ENCODE results near the gene SYT6. TPM values are rescaled to one million over a fixed set of nuclear protein-coding genes. Genes with fewer than 3 reads are reported as not detected.

Gene SYT6
- total and polyA plus RNA-seq, 10 of the 15 experiments (the other 5 are each of a cell fraction or from before 2014, with no cell fraction given): 0.05 to 0.39 TPM; not detected in 8

GRCh38 chr1:114103992-114104391 lies 49.7 kb downstream of the SYT6 start:
- H3K9me3 ChIP-seq (replicated peaks; ENCODE audit: control insufficient read depth, insufficient read depth, low read length): no peaks in the 10 kb centered on the region
- H4K20me1 ChIP-seq (ENCODE audit: control insufficient read depth, insufficient read depth): no peaks in the 10 kb centered on the region
- RAD21 ChIA-PET (ENCODE audit: unreplicated experiment): no interaction called here
- H3K4me2 ChIP-seq (ENCODE audit: control insufficient read depth, insufficient read depth): no peak overlapping the region
- no peak for TF ChIP-seq ELK1 (IDR thresholded peaks at IDR 0.05; ENCODE audit: low read depth, low read length)
- no peak for TF ChIP-seq E4F1 (IDR thresholded peaks at IDR 0.05; ENCODE audit: borderline replicate concordance, partially characterized antibody)
- no peak for TF ChIP-seq NFIC (IDR thresholded peaks at IDR 0.05; ENCODE audit: low read depth, low read length)
- no peak for TF ChIP-seq NFYA (IDR thresholded peaks at IDR 0.05; ENCODE audit: borderline replicate concordance, low read depth, low read length)
- no peak for TF ChIP-seq PAX5 (IDR thresholded peaks at IDR 0.05; ENCODE audit: borderline replicate concordance, low read depth, low read length)
- no peak for TF ChIP-seq SMAD1 (IDR thresholded peaks at IDR 0.05; ENCODE audit: low read depth, partially characterized antibody)
- TF ChIP-seq GABPA (IDR thresholded peaks at IDR 0.05; ENCODE audit: low read depth): no peak
- no peak for TF ChIP-seq ATF2 (IDR thresholded peaks at IDR 0.05; ENCODE audit: low read length)
- no peak for TF ChIP-seq CTCF (IDR thresholded peaks at IDR 0.05 in 2 of 3, conservative IDR thresholded peaks at IDR 0.05 in 1 of 3; ENCODE audit: control insufficient read depth in 2 of 3, extremely low read depth in 1 of 3, insufficient read depth in 1 of 3, low read depth in 3 of 3, low read length in 3 of 3)
- TF ChIP-seq SKIL (IDR thresholded peaks at IDR 0.05; ENCODE audit: low read depth, poor library complexity, severe bottlenecking): no peak
- BruUV-seq (replicated peaks): no TSS peak
- H3K79me2 ChIP-seq (ENCODE audit: control insufficient read depth, insufficient read depth, low read length): no peaks in the 10 kb centered on the region
- no peaks in the 10 kb centered on the region; a peak in 2 of 4 replicates for H3K27me3 ChIP-seq (replicated peaks in 1 of 2; ENCODE audit: control insufficient read depth in 2 of 2, insufficient read depth in 2 of 2, low read length in 1 of 2)
- SMC1A ChIA-PET (ENCODE audit: uncharacterized antibody, unreplicated experiment): no interaction called here
- DNase-seq (ENCODE audit: low read depth, low spot score): no peak
- no peak for ATAC-seq
- no peak overlapping the region for H3K4me3 ChIP-seq
- CTCF ChIA-PET: no interaction called here
- FAIRE-seq: no peak
- POLR2A ChIA-PET: no interaction called here
- 3% methylated on average over 2 of the region's 2 CpGs for WGBS (ENCODE audit: insufficient coverage, insufficient replicate concordance, low lambda C conversion rate, missing lambda C conversion rate)
- no peak overlapping the region for H3K27ac ChIP-seq (ENCODE audit: control insufficient read depth, insufficient read depth)
- peaks cover 7% of the 10 kb centered on the region; the same call in 1 of the 2 replicates for H3K4me1 ChIP-seq (ENCODE audit: control insufficient read depth, insufficient read depth, low read length)
- intact Hi-C loops (cut with micrococcal nuclease; ENCODE audit: unreplicated experiment): loop anchor here (10.0 kb wide), 1 partner anchor 181 kb away; no protein-coding TSS in a partner anchor
- no peak overlapping the region for H3K9ac ChIP-seq (ENCODE audit: control insufficient read depth, insufficient read depth, low read length)
- in situ Hi-C loops (cut with MboI): no loop called here
- no peaks in the 10 kb centered on the region for H3K36me3 ChIP-seq (ENCODE audit: control insufficient read depth in 2 of 2, insufficient read depth in 2 of 2, low read length in 1 of 2)
- H2AFZ ChIP-seq (ENCODE audit: control insufficient read depth, low read depth, low read length): no peak overlapping the region

Data from GM12878 (cell line).